ENCODE results near the gene PCBP3. TPM values are rescaled to one million over a fixed set of nuclear protein-coding genes. Genes with fewer than 3 reads are reported as not detected.

Gene PCBP3
- total and polyA plus RNA-seq, 4 donors: 0.36 to 1.6 (median 0.42) TPM

DNA sequence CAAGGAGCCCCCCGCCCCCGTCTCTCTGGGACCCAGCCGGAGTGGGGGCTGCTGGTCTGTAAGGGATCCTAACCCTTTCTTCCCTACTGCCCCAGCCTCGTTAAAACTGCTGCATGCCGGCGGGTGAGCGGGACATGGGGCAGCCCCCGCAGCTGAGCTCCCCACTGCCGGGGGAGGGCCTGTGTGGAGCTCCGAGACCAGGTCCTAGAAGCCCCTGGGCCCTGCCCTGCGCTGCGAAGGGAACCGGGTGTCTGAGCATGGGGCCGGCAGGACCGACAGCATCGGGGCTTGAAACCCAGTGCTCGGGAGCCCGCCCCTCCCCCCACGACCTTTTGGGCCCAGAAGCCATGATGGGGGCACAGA is 328.8 kb downstream of the PCBP3 start:
- Histone ChIP-seq H3K36me3 (ENCODE audit: control insufficient read depth in 4 of 4, insufficient read depth in 3 of 4, low read depth in 1 of 4, low read length in 3 of 4) (no peaks in the 10 kb centered on the region), H3K4me1 (ENCODE audit: control insufficient read depth in 4 of 4, insufficient read depth in 4 of 4, low read length in 3 of 4) (peaks cover 17 to 32% (median 23%) of the 10 kb centered on the region in 4 donors), H3K27ac (ENCODE audit: low read depth in 1 of 2, low read length in 2 of 2) (peak overlapping the region; percentile 73 to 79), H3K27me3 (ENCODE audit: control insufficient read depth in 4 of 4, insufficient read depth in 4 of 4, low read length in 3 of 4) (peaks cover 0 to 7% (median 2%) of the 10 kb centered on the region in 4 donors), H3K9me3 (ENCODE audit: control insufficient read depth in 4 of 4, low read length in 3 of 4) (no peaks in the 10 kb centered on the region), H3K4me3 (ENCODE audit: low read depth in 1 of 3, low read length in 3 of 3) (no peak overlapping the region), H3K9ac (ENCODE audit: low read depth in 1 of 2, low read length in 2 of 2) (no peak overlapping the region)
- TF ChIP-seq, protein P1, sequence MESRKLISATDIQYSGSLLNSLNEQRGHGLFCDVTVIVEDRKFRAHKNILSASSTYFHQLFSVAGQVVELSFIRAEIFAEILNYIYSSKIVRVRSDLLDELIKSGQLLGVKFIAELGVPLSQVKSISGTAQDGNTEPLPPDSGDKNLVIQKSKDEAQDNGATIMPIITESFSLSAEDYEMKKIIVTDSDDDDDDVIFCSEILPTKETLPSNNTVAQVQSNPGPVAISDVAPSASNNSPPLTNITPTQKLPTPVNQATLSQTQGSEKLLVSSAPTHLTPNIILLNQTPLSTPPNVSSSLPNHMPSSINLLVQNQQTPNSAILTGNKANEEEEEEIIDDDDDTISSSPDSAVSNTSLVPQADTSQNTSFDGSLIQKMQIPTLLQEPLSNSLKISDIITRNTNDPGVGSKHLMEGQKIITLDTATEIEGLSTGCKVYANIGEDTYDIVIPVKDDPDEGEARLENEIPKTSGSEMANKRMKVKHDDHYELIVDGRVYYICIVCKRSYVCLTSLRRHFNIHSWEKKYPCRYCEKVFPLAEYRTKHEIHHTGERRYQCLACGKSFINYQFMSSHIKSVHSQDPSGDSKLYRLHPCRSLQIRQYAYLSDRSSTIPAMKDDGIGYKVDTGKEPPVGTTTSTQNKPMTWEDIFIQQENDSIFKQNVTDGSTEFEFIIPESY (IDR thresholded peaks at IDR 0.05): no peak
- TF ChIP-seq HNF4A (conservative IDR thresholded peaks at IDR 0.05): no peak
- WGBS: 60% methylated on average over 19 of the region's 19 CpGs
- no peak for DNase-seq (ENCODE audit: low spot score)

GRCh38 chr21:45972716-45973474 is 329.4 kb downstream of the PCBP3 start:
- H3K9ac ChIP-seq (ENCODE audit: low read depth in 1 of 2, low read length in 2 of 2): no peak overlapping the region
- H3K4me3 ChIP-seq (ENCODE audit: low read depth in 1 of 3, low read length in 3 of 3): peak overlapping the region in 1 of 3 donors; percentile 65
- no peak for DNase-seq (ENCODE audit: low spot score)
- WGBS: 9% methylated on average over 58 of the region's 58 CpGs
- peaks cover 17 to 32% (median 23%) of the 10 kb centered on the region in 4 donors for H3K4me1 ChIP-seq (ENCODE audit: control insufficient read depth in 4 of 4, insufficient read depth in 4 of 4, low read length in 3 of 4)
- peak overlapping the region; percentile 73 to 79 for H3K27ac ChIP-seq (ENCODE audit: low read depth in 1 of 2, low read length in 2 of 2)
- H3K36me3 ChIP-seq (ENCODE audit: control insufficient read depth in 4 of 4, insufficient read depth in 3 of 4, low read depth in 1 of 4, low read length in 3 of 4): no peaks in the 10 kb centered on the region
- H3K27me3 ChIP-seq (ENCODE audit: control insufficient read depth in 4 of 4, insufficient read depth in 4 of 4, low read length in 3 of 4): peaks cover 0 to 7% (median 2%) of the 10 kb centered on the region in 4 donors
- no peaks in the 10 kb centered on the region for H3K9me3 ChIP-seq (ENCODE audit: control insufficient read depth in 4 of 4, low read length in 3 of 4)
- TF ChIP-seq YY1 (IDR thresholded peaks at IDR 0.05) (no peak), HNF4A (conservative IDR thresholded peaks at IDR 0.05) (no peak), TAF1 (conservative IDR thresholded peaks at IDR 0.05) (no peak), RAD21 (IDR thresholded peaks at IDR 0.05) (no peak)

DNA sequence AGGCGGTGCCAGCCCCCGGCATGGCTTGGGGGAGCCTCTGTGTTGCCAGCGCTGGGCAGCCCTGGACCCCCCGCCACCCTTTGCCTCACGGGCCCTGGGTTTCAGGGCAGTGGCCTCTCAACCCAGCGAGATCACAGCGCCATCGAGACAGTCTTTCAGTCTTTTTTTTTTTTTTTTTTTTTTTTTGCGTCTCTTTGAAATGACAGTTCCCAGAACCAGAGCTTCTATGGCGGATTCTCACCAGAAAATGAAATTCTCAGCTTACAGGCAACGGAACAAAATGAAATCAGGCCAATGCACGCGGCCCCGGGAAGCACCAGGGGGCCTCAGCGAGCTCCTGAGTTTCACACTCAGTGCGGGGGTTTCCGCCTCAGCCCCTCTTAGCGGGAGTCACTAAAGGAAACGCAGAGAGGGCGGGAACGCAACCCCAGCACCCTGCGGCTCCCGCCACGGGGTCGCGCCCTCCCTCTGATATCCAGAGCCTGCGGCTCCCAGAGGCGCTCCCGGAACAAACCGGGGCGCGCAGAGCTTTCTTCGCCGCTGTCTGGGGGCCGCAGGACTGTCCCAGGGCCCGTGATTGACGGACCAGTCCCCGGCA is 330.0 kb downstream of the PCBP3 start:
- Histone ChIP-seq H3K4me3 (ENCODE audit: low read depth in 1 of 3, low read length in 3 of 3) (peak overlapping the region; percentile 32 to 65 (median 55)), H3K27ac (ENCODE audit: low read depth in 1 of 2, low read length in 2 of 2) (peak overlapping the region; percentile 74 to 79), H3K4me1 (ENCODE audit: control insufficient read depth in 4 of 4, insufficient read depth in 4 of 4, low read length in 3 of 4) (peaks cover 17 to 32% (median 23%) of the 10 kb centered on the region in 4 donors), H3K36me3 (ENCODE audit: control insufficient read depth in 4 of 4, insufficient read depth in 3 of 4, low read depth in 1 of 4, low read length in 3 of 4) (no peaks in the 10 kb centered on the region), H3K9ac (ENCODE audit: low read depth in 1 of 2, low read length in 2 of 2) (peak overlapping the region in 1 of 2 donors; percentile 47), H3K9me3 (ENCODE audit: control insufficient read depth in 4 of 4, low read length in 3 of 4) (no peaks in the 10 kb centered on the region), H3K27me3 (ENCODE audit: control insufficient read depth in 4 of 4, insufficient read depth in 4 of 4, low read length in 3 of 4) (peaks cover 0 to 7% (median 2%) of the 10 kb centered on the region in 4 donors)
- DNase-seq (ENCODE audit: low spot score): peak; percentile 60
- 3% methylated on average over 38 of the region's 38 CpGs for WGBS
- TF ChIP-seq RAD21 (IDR thresholded peaks at IDR 0.05) (peak; percentile 64 to 68), GABPA (IDR thresholded peaks at IDR 0.05 in 1 of 2, conservative IDR thresholded peaks at IDR 0.05 in 1 of 2) (no peak), FOXA1 (IDR thresholded peaks at IDR 0.05) (no peak), TAF1 (conservative IDR thresholded peaks at IDR 0.05) (no peak), RXRA (IDR thresholded peaks at IDR 0.05) (no peak), NR2F2 (IDR thresholded peaks at IDR 0.05) (peak; percentile 62), CTCF (IDR thresholded peaks at IDR 0.05; ENCODE audit: low read depth, low read length, missing input control) (peak; percentile 59), HNF4A (conservative IDR thresholded peaks at IDR 0.05) (no peak), EGR1 (IDR thresholded peaks at IDR 0.05; ENCODE audit: low read depth in 2 of 2) (no peak), FOXA2 (IDR thresholded peaks at IDR 0.05) (no peak), SP1 (IDR thresholded peaks at IDR 0.05) (no peak), JUND (IDR thresholded peaks at IDR 0.05) (no peak), YY1 (IDR thresholded peaks at IDR 0.05) (no peak)
- TF ChIP-seq, protein P1 (IDR thresholded peaks at IDR 0.05): no peak
- TF ChIP-seq, protein P2, sequence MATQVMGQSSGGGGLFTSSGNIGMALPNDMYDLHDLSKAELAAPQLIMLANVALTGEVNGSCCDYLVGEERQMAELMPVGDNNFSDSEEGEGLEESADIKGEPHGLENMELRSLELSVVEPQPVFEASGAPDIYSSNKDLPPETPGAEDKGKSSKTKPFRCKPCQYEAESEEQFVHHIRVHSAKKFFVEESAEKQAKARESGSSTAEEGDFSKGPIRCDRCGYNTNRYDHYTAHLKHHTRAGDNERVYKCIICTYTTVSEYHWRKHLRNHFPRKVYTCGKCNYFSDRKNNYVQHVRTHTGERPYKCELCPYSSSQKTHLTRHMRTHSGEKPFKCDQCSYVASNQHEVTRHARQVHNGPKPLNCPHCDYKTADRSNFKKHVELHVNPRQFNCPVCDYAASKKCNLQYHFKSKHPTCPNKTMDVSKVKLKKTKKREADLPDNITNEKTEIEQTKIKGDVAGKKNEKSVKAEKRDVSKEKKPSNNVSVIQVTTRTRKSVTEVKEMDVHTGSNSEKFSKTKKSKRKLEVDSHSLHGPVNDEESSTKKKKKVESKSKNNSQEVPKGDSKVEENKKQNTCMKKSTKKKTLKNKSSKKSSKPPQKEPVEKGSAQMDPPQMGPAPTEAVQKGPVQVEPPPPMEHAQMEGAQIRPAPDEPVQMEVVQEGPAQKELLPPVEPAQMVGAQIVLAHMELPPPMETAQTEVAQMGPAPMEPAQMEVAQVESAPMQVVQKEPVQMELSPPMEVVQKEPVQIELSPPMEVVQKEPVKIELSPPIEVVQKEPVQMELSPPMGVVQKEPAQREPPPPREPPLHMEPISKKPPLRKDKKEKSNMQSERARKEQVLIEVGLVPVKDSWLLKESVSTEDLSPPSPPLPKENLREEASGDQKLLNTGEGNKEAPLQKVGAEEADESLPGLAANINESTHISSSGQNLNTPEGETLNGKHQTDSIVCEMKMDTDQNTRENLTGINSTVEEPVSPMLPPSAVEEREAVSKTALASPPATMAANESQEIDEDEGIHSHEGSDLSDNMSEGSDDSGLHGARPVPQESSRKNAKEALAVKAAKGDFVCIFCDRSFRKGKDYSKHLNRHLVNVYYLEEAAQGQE (IDR thresholded peaks at IDR 0.05): peak; percentile 19
- TF ChIP-seq, protein P3, sequence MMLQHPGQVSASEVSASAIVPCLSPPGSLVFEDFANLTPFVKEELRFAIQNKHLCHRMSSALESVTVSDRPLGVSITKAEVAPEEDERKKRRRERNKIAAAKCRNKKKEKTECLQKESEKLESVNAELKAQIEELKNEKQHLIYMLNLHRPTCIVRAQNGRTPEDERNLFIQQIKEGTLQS (IDR thresholded peaks at IDR 0.05): no peak
